ENCODE data around the gene GNG14. TPM values are rescaled to one million over a fixed set of nuclear protein-coding genes. Genes with fewer than 3 reads are reported as not detected.

GNG14 gene
- total and polyA plus RNA-seq, 2 donors: 0.14 TPM; not detected in 1

DNA sequence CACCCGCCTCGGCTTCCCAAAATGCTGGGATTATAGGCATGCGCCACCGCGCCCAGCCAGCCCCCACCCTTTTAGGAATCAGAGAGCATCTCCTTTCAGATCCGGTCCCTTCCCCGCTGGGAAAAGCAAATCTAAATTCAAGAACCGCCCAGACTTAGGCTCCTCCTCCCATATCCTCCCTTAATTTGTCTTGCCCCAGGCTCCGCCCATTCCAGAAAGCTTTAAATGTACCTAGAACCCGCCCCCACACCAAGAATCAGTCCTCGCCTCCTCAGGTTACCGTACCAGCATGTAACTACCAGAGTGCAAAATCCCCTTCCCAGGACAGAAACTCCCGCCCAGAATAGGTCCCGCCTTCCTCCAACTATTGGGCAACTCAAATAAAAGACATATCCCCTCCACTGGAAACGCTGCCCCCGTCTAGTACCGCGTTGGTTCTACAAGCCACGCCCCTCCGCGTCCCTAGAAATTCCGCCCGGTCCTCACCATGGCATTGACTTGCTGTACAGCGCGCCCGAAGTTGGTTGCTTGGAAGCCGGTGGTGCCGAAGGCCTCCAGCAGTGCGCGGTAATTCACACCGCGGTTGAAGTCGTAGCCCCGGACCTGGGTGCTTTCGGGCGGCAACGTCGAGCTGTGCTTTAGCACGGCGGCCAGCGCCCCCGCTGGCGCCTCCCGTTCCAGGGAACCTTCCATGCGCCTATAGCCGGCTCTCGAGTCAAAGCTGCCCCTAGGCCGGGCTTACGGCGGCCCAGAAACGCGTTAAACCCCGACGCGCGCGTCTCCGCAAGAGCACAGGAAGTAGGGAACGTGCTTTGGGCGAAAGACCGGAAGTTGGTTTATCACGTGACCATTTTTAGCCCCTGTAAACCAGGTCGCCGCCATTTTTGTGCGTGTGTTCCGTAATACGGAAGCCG lies 6.5 kb upstream of the GNG14 start, which contains the start of gene DHPS:
DHPS (minus strand) TSS at position 807 of the 914 bp plus-strand sequence; CDS start at position 693, 114 bp downstream.
- peaks cover 0 to 15% of the 10 kb centered on the region in 2 donors for H3K4me1 ChIP-seq (ENCODE audit: control insufficient read depth in 2 of 2, insufficient read depth in 2 of 2, low read length in 2 of 2)
- H3K27ac ChIP-seq (ENCODE audit: low read depth in 1 of 2, low read length in 1 of 2): peak within 1 kb of the TSS; percentile 92 to 100
- WGBS: under 1% methylated on average over 68 of the region's 68 CpGs
- H3K27me3 ChIP-seq (ENCODE audit: control insufficient read depth in 2 of 2, insufficient read depth in 1 of 2, low read length in 1 of 2): no peaks in the 10 kb centered on the region
- DNase-seq (ENCODE audit: low read depth in 6 of 9, low spot score in 9 of 9): peak; percentile 92 to 99 (median 97)
- peaks cover 34 to 36% of the 10 kb centered on the region in 2 donors for H3K36me3 ChIP-seq (ENCODE audit: control insufficient read depth in 2 of 2, insufficient read depth in 2 of 2, low read length in 1 of 2)
- H3K9me3 ChIP-seq (ENCODE audit: control insufficient read depth in 2 of 2, insufficient read depth in 1 of 2, low read length in 1 of 2): no peaks in the 10 kb centered on the region
- peak within 1 kb of the TSS; percentile 63 to 99 for H3K4me3 ChIP-seq (ENCODE audit: low read length in 2 of 2)

DNA sequence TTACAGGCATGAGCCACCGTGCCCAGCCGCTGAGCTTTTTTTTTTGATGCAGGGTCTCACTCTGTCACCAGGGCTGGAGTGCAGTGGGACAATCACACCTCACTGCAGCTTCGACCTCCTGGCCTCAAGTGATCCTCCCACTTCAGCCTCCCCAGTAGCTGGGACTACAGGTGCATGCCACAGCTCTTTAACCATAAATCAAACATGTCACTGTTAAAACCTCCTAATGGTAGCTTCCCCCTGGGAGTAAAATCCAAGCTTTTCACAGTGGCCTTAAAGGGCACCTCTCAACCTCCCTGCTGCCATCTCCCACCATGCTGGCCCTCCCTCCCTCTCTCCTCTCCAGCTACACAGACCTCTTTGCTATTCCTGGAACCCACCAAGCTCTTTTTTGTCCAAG lies 2.0 kb upstream of the GNG14 start:
- no peaks in the 10 kb centered on the region for H3K9me3 ChIP-seq (ENCODE audit: control insufficient read depth in 2 of 2, insufficient read depth in 1 of 2, low read length in 1 of 2)
- no peaks in the 10 kb centered on the region for H3K27me3 ChIP-seq (ENCODE audit: control insufficient read depth in 2 of 2, insufficient read depth in 1 of 2, low read length in 1 of 2)
- no peak for DNase-seq (ENCODE audit: low read depth in 6 of 9, low spot score in 9 of 9)
- H3K4me3 ChIP-seq (ENCODE audit: low read length in 2 of 2): no peak overlapping the region
- no peak overlapping the region for H3K27ac ChIP-seq (ENCODE audit: low read depth in 1 of 2, low read length in 1 of 2)
- WGBS: 100% methylated on average over 3 of the region's 3 CpGs
- H3K36me3 ChIP-seq (ENCODE audit: control insufficient read depth in 2 of 2, insufficient read depth in 2 of 2, low read length in 1 of 2): peaks cover 0 to under 1% of the 10 kb centered on the region in 2 donors
- H3K4me1 ChIP-seq (ENCODE audit: control insufficient read depth in 2 of 2, insufficient read depth in 2 of 2, low read length in 2 of 2): peaks cover 0 to 6% of the 10 kb centered on the region in 2 donors

DNA sequence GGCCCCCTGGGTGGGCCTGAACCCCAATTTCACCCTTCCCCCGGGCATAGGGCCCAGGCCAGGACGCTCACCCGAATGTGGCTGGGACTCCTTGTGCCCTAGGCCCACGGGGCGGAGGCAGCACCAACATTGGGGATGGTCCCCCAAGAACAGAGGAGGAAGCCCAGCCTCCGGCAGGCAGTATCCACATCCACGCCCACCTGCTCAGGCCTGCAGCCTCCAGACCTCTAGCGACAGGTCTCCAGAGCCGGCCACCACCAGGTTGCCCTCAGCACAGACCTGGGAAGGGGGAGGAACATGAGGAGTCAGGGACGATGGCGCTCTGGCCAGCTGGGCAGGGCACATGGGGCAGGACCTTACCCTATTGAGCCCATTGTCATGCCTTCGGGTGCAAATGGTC lies 1.2 kb downstream of the GNG14 start:
- WGBS: 92% methylated on average over 12 of the region's 12 CpGs
- Histone ChIP-seq H3K36me3 (ENCODE audit: control insufficient read depth in 2 of 2, insufficient read depth in 2 of 2, low read length in 1 of 2) (peaks cover 6 to 10% of the 10 kb centered on the region in 2 donors), H3K9me3 (ENCODE audit: control insufficient read depth in 2 of 2, insufficient read depth in 1 of 2, low read length in 1 of 2) (no peaks in the 10 kb centered on the region), H3K27me3 (ENCODE audit: control insufficient read depth in 2 of 2, insufficient read depth in 1 of 2, low read length in 1 of 2) (no peaks in the 10 kb centered on the region), H3K27ac (ENCODE audit: low read depth in 1 of 2, low read length in 1 of 2) (no peak overlapping the region), H3K4me3 (ENCODE audit: low read length in 2 of 2) (no peak overlapping the region), H3K4me1 (ENCODE audit: control insufficient read depth in 2 of 2, insufficient read depth in 2 of 2, low read length in 2 of 2) (no peaks in the 10 kb centered on the region)
- no peak for DNase-seq (ENCODE audit: low read depth in 6 of 9, low spot score in 9 of 9)

DNA sequence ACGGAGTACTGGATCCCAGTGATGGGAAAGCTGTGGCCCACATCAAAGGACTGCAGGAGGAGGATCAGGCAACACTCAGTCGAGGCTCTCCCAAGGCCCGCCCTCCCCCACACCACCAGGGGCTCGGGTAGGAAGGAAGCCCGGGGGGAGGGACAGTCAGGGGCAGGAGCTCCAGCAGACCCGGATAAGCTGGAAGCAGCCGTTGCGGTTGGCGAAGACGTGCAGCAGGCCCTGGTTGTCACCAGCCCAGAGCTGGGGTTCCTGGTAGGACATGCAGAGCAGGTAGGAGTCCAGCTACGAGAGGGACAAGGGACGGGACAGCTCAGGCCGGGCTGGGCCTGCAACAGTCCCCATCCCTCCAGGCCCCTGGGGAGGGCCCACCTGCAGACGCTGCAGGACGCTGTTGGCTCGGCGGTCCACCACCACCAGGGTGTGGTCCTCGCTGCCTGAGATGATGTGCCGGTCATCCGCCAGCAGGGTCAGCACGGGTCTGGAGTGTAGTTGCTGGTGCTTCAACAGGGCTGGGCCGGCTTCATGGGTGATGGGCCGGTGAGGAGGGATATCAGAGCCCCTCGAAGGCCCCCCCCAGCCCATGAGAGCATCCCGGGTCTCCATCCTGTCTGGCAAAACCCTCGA lies 1.9 kb downstream of the GNG14 start:
- H3K4me1 ChIP-seq (ENCODE audit: control insufficient read depth in 2 of 2, insufficient read depth in 2 of 2, low read length in 2 of 2): no peaks in the 10 kb centered on the region
- H3K4me3 ChIP-seq (ENCODE audit: low read length in 2 of 2): no peak overlapping the region
- no peaks in the 10 kb centered on the region for H3K9me3 ChIP-seq (ENCODE audit: control insufficient read depth in 2 of 2, insufficient read depth in 1 of 2, low read length in 1 of 2)
- no peak overlapping the region for H3K27ac ChIP-seq (ENCODE audit: low read depth in 1 of 2, low read length in 1 of 2)
- peaks cover 6 to 10% of the 10 kb centered on the region in 2 donors for H3K36me3 ChIP-seq (ENCODE audit: control insufficient read depth in 2 of 2, insufficient read depth in 2 of 2, low read length in 1 of 2)
- WGBS: 40% methylated on average over 26 of the region's 26 CpGs
- no peaks in the 10 kb centered on the region for H3K27me3 ChIP-seq (ENCODE audit: control insufficient read depth in 2 of 2, insufficient read depth in 1 of 2, low read length in 1 of 2)
- no peak for DNase-seq (ENCODE audit: low read depth in 6 of 9, low spot score in 9 of 9)

DNA sequence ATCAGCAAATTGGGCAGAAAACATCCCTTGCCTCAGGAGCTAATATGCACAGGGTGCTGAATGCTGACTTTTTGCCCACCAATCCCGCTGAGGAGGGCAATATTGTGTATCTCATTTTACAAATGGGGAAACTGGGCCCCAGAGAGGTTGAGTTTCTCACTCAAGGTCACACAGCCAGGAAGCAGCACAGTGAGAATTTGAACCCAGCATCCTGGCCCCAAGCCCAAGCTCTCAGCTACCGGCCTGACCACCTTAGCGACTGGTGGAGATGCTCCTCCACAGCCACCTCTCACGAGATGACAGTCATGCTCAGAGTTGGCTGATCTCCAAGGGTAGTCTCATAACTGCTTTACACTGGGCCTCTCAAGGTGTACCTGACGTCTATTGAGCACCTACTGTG lies 5.2 kb downstream of the GNG14 start:
- DNase-seq (ENCODE audit: low read depth in 6 of 9, low spot score in 9 of 9): no peak
- Histone ChIP-seq H3K4me3 (ENCODE audit: low read length in 2 of 2) (no peak overlapping the region), H3K4me1 (ENCODE audit: control insufficient read depth in 2 of 2, insufficient read depth in 2 of 2, low read length in 2 of 2) (peaks cover 10 to 14% of the 10 kb centered on the region in 2 donors), H3K36me3 (ENCODE audit: control insufficient read depth in 2 of 2, insufficient read depth in 2 of 2, low read length in 1 of 2) (peaks cover 6 to 10% of the 10 kb centered on the region in 2 donors), H3K27me3 (ENCODE audit: control insufficient read depth in 2 of 2, insufficient read depth in 1 of 2, low read length in 1 of 2) (no peaks in the 10 kb centered on the region), H3K9me3 (ENCODE audit: control insufficient read depth in 2 of 2, insufficient read depth in 1 of 2, low read length in 1 of 2) (no peaks in the 10 kb centered on the region), H3K27ac (ENCODE audit: low read depth in 1 of 2, low read length in 1 of 2) (no peak overlapping the region)
- over 99% methylated on average over 5 of the region's 5 CpGs for WGBS

DNA sequence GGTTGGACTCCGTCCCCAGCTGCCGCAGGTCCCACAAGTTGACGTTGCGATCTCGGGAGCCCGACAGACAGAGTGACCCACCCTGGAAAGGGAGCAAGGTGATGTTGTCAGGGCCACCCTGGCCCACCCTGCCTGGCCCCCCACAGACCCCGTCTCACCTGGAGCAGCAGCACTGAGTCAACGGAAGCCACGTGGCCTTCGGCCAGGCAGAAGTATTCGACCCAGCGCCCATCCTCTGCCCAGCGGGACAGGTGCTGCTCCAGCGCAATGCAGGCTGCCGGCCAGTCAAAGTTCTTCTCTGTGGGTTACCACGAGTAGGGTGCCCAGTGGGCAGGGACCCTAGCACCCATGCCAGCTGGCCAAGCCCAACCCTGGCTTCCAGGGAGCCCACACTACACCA lies 6.8 kb downstream of the GNG14 start:
- 97% methylated on average over 16 of the region's 16 CpGs for WGBS
- Histone ChIP-seq H3K4me1 (ENCODE audit: control insufficient read depth in 2 of 2, insufficient read depth in 2 of 2, low read length in 2 of 2) (peaks cover 10 to 14% of the 10 kb centered on the region in 2 donors), H3K27ac (ENCODE audit: low read depth in 1 of 2, low read length in 1 of 2) (no peak overlapping the region), H3K36me3 (ENCODE audit: control insufficient read depth in 2 of 2, insufficient read depth in 2 of 2, low read length in 1 of 2) (peaks cover 10 to 12% of the 10 kb centered on the region in 2 donors), H3K9me3 (ENCODE audit: control insufficient read depth in 2 of 2, insufficient read depth in 1 of 2, low read length in 1 of 2) (no peaks in the 10 kb centered on the region), H3K27me3 (ENCODE audit: control insufficient read depth in 2 of 2, insufficient read depth in 1 of 2, low read length in 1 of 2) (no peaks in the 10 kb centered on the region), H3K4me3 (ENCODE audit: low read length in 2 of 2) (no peak overlapping the region)
- DNase-seq (ENCODE audit: low read depth in 6 of 9, low spot score in 9 of 9): no peak

DNA sequence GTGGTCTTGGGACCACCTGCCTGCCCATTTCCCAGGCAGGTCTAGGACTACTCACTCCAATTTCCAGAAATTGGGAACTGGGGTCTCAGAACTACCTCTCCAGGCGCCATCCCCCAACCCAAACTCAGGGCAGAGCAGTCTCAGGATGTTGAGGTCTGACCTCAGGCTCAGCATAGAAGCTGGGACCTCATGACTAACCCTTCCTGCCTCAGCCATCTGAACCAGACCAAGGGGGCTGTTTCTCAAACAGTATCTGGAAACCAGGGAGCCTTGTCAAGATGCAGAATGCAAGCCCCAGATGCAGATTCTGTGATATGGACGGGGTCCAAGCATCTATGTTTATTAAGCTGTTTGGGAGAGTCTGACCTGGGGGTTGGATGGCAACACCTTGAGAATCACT lies 7.3 kb downstream of the GNG14 start:
- DNase-seq (ENCODE audit: low read depth in 6 of 9, low spot score in 9 of 9): no peak
- H3K27ac ChIP-seq (ENCODE audit: low read depth in 1 of 2, low read length in 1 of 2): no peak overlapping the region
- no peak overlapping the region for H3K4me3 ChIP-seq (ENCODE audit: low read length in 2 of 2)

DNA sequence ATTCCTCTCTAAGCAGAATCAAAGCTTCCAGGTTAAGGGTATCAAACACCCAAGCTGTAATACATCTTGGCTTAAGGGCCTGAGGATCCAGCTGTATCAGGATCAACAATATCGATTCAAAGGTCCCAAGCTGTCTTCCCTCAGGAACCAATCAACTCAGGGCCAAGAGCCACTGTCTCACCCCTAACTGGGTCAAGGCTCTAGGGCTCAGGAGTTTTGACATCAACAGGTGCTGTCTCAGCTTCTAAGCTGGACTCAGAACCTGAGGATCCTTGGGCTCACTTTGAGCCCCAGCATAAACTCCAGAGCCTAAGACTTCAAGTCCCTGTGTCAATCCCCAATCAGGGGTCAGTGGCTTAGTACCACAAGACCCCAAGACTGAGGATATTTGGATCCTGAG lies 7.7 kb downstream of the GNG14 start:
- peak overlapping the region in 1 of 2 donors; percentile 93 for H3K4me3 ChIP-seq (ENCODE audit: low read length in 2 of 2)
- H3K27ac ChIP-seq (ENCODE audit: low read depth in 1 of 2, low read length in 1 of 2): no peak overlapping the region
- H3K36me3 ChIP-seq (ENCODE audit: control insufficient read depth in 2 of 2, insufficient read depth in 2 of 2, low read length in 1 of 2): peaks cover 17 to 19% of the 10 kb centered on the region in 2 donors
- 90% methylated on average over 1 of the region's 1 CpG for whole genome bisulfite sequencing
- peaks cover 10 to 14% of the 10 kb centered on the region in 2 donors for H3K4me1 ChIP-seq (ENCODE audit: control insufficient read depth in 2 of 2, insufficient read depth in 2 of 2, low read length in 2 of 2)
- no peaks in the 10 kb centered on the region for H3K27me3 ChIP-seq (ENCODE audit: control insufficient read depth in 2 of 2, insufficient read depth in 1 of 2, low read length in 1 of 2)
- H3K9me3 ChIP-seq (ENCODE audit: control insufficient read depth in 2 of 2, insufficient read depth in 1 of 2, low read length in 1 of 2): no peaks in the 10 kb centered on the region
- no peak for DNase-seq (ENCODE audit: low read depth in 6 of 9, low spot score in 9 of 9)

More for the DNA sequence above, 7.3 kb downstream of the GNG14 start:
- Histone ChIP-seq H3K4me1 (ENCODE audit: control insufficient read depth in 2 of 2, insufficient read depth in 2 of 2, low read length in 2 of 2) (peaks cover 10 to 14% of the 10 kb centered on the region in 2 donors), H3K36me3 (ENCODE audit: control insufficient read depth in 2 of 2, insufficient read depth in 2 of 2, low read length in 1 of 2) (peaks cover 12 to 16% of the 10 kb centered on the region in 2 donors), H3K27me3 (ENCODE audit: control insufficient read depth in 2 of 2, insufficient read depth in 1 of 2, low read length in 1 of 2) (no peaks in the 10 kb centered on the region), H3K9me3 (ENCODE audit: control insufficient read depth in 2 of 2, insufficient read depth in 1 of 2, low read length in 1 of 2) (no peaks in the 10 kb centered on the region)
- WGBS: 92% methylated on average over 2 of the region's 2 CpGs

DNA sequence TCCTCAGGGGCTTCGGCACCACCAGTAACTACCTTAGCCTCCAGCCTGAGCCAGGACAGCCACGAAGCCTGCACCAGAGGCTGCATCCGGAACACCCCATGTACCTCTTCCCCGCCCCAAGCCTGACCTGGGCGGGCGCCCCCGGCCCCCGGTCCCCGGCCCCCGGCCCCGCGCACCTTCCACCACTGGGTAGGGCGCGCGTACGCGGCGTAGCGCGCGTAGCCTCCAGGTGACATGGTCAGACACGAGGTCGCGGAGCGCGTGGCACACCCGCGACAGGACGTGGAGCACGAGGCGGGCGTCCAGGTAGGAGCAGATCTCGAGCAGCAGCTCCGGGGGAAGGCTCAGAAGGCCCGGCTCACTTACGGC lies 8.2 kb downstream of the GNG14 start:
- H3K27ac ChIP-seq (ENCODE audit: low read depth in 1 of 2, low read length in 1 of 2): no peak overlapping the region
- peaks cover 10 to 14% of the 10 kb centered on the region in 2 donors for H3K4me1 ChIP-seq (ENCODE audit: control insufficient read depth in 2 of 2, insufficient read depth in 2 of 2, low read length in 2 of 2)
- DNase-seq (ENCODE audit: low read depth in 6 of 9, low spot score in 9 of 9): no peak
- H3K9me3 ChIP-seq (ENCODE audit: control insufficient read depth in 2 of 2, insufficient read depth in 1 of 2, low read length in 1 of 2): no peaks in the 10 kb centered on the region
- H3K4me3 ChIP-seq (ENCODE audit: low read length in 2 of 2): peak overlapping the region; percentile 66 to 93
- peaks cover 19 to 24% of the 10 kb centered on the region in 2 donors for H3K36me3 ChIP-seq (ENCODE audit: control insufficient read depth in 2 of 2, insufficient read depth in 2 of 2, low read length in 1 of 2)
- 4% methylated on average over 36 of the region's 36 CpGs for WGBS
- H3K27me3 ChIP-seq (ENCODE audit: control insufficient read depth in 2 of 2, insufficient read depth in 1 of 2, low read length in 1 of 2): no peaks in the 10 kb centered on the region

Measured in thymus (tissue), 11 donors.